Measurements from ENCODE around the gene POU3F3. TPM values are rescaled to one million over a fixed set of nuclear protein-coding genes. Genes with fewer than 3 reads are reported as not detected.

Gene POU3F3
- total and polyA plus RNA-seq, 2 of the 8 experiments (the other 6 are each of a cell fraction or from before 2014, with no cell fraction given): 0.09 TPM; not detected in 1

DNA sequence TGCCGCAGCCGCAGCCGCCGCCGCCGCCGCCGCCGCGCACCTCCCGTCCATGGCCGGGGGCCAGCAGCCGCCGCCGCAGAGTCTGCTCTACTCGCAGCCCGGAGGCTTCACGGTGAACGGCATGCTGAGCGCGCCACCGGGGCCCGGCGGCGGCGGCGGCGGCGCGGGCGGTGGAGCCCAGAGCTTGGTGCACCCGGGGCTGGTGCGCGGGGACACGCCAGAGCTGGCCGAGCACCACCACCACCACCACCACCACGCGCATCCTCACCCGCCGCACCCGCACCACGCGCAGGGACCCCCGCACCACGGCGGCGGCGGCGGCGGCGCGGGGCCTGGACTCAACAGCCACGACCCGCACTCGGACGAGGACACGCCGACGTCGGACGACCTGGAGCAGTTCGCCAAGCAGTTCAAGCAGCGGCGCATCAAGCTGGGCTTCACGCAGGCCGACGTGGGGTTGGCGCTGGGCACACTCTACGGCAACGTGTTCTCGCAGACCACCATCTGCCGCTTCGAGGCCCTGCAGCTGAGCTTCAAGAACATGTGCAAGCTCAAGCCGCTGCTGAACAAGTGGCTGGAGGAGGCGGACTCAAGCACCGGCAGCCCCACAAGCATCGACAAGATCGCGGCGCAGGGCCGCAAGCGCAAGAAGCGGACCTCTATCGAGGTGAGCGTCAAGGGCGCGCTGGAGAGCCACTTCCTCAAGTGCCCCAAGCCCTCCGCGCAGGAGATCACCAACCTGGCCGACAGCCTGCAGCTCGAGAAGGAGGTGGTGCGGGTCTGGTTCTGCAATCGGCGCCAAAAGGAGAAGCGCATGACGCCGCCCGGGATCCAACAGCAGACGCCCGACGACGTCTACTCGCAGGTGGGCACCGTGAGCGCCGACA is 2.4 kb downstream of the POU3F3 start (continued):
- TF ChIP-seq, protein P1, sequence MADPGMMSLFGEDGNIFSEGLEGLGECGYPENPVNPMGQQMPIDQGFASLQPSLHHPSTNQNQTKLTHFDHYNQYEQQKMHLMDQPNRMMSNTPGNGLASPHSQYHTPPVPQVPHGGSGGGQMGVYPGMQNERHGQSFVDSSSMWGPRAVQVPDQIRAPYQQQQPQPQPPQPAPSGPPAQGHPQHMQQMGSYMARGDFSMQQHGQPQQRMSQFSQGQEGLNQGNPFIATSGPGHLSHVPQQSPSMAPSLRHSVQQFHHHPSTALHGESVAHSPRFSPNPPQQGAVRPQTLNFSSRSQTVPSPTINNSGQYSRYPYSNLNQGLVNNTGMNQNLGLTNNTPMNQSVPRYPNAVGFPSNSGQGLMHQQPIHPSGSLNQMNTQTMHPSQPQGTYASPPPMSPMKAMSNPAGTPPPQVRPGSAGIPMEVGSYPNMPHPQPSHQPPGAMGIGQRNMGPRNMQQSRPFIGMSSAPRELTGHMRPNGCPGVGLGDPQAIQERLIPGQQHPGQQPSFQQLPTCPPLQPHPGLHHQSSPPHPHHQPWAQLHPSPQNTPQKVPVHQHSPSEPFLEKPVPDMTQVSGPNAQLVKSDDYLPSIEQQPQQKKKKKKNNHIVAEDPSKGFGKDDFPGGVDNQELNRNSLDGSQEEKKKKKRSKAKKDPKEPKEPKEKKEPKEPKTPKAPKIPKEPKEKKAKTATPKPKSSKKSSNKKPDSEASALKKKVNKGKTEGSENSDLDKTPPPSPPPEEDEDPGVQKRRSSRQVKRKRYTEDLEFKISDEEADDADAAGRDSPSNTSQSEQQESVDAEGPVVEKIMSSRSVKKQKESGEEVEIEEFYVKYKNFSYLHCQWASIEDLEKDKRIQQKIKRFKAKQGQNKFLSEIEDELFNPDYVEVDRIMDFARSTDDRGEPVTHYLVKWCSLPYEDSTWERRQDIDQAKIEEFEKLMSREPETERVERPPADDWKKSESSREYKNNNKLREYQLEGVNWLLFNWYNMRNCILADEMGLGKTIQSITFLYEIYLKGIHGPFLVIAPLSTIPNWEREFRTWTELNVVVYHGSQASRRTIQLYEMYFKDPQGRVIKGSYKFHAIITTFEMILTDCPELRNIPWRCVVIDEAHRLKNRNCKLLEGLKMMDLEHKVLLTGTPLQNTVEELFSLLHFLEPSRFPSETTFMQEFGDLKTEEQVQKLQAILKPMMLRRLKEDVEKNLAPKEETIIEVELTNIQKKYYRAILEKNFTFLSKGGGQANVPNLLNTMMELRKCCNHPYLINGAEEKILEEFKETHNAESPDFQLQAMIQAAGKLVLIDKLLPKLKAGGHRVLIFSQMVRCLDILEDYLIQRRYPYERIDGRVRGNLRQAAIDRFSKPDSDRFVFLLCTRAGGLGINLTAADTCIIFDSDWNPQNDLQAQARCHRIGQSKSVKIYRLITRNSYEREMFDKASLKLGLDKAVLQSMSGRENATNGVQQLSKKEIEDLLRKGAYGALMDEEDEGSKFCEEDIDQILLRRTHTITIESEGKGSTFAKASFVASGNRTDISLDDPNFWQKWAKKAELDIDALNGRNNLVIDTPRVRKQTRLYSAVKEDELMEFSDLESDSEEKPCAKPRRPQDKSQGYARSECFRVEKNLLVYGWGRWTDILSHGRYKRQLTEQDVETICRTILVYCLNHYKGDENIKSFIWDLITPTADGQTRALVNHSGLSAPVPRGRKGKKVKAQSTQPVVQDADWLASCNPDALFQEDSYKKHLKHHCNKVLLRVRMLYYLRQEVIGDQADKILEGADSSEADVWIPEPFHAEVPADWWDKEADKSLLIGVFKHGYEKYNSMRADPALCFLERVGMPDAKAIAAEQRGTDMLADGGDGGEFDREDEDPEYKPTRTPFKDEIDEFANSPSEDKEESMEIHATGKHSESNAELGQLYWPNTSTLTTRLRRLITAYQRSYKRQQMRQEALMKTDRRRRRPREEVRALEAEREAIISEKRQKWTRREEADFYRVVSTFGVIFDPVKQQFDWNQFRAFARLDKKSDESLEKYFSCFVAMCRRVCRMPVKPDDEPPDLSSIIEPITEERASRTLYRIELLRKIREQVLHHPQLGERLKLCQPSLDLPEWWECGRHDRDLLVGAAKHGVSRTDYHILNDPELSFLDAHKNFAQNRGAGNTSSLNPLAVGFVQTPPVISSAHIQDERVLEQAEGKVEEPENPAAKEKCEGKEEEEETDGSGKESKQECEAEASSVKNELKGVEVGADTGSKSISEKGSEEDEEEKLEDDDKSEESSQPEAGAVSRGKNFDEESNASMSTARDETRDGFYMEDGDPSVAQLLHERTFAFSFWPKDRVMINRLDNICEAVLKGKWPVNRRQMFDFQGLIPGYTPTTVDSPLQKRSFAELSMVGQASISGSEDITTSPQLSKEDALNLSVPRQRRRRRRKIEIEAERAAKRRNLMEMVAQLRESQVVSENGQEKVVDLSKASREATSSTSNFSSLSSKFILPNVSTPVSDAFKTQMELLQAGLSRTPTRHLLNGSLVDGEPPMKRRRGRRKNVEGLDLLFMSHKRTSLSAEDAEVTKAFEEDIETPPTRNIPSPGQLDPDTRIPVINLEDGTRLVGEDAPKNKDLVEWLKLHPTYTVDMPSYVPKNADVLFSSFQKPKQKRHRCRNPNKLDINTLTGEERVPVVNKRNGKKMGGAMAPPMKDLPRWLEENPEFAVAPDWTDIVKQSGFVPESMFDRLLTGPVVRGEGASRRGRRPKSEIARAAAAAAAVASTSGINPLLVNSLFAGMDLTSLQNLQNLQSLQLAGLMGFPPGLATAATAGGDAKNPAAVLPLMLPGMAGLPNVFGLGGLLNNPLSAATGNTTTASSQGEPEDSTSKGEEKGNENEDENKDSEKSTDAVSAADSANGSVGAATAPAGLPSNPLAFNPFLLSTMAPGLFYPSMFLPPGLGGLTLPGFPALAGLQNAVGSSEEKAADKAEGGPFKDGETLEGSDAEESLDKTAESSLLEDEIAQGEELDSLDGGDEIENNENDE (IDR thresholded peaks at IDR 0.05; ENCODE audit: insufficient replicate concordance, low read length): no peak
- TF ChIP-seq, protein P2, sequence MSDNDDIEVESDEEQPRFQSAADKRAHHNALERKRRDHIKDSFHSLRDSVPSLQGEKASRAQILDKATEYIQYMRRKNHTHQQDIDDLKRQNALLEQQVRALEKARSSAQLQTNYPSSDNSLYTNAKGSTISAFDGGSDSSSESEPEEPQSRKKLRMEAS (IDR thresholded peaks at IDR 0.05): peak; percentile 81
- TF ChIP-seq POLR2AphosphoS5 (IDR thresholded peaks at IDR 0.05; ENCODE audit: low read depth, low read length) (no peak), NRF1 (IDR thresholded peaks at IDR 0.05; ENCODE audit: low read depth, low read length) (no peak), BRCA1 (IDR thresholded peaks at IDR 0.05; ENCODE audit: low read depth, low read length) (no peak), SIRT6 (IDR thresholded peaks at IDR 0.05; ENCODE audit: low read length) (no peak), ASH2L (IDR thresholded peaks at IDR 0.05; ENCODE audit: low read length) (peak; percentile 46), GABPA (IDR thresholded peaks at IDR 0.05; ENCODE audit: borderline replicate concordance, insufficient read depth, low read length) (no peak), SP4 (IDR thresholded peaks at IDR 0.05; ENCODE audit: low read length) (no peak), RBBP5 (IDR thresholded peaks at IDR 0.05; ENCODE audit: borderline replicate concordance, low read depth, low read length) (peak; percentile 29; the same call in 1 of the 2 replicates)
